Stimulated activated CD4-positive, alpha-beta T cell treated with anti-CD3 and anti-CD28 coated beads, TNF-alpha, amount 100 ng/mL, for 24 hours (primary cell): Measurements from ENCODE around the gene RPL36A.

Experiments
- DNase-seq, 3 experiments: peaks; one replicate each; pipeline ENCODE4 v3.0.0-alpha.2; 2020; ENCODE audit warnings: low read depth in 3 of 3

RPL36A gene

GRCh38 chrX:101442085-101442484 is 51.3 kb downstream of the RPL36A start:
- DNase-seq, result no peak
